ENCODE results near the gene SDK1.

DNA sequence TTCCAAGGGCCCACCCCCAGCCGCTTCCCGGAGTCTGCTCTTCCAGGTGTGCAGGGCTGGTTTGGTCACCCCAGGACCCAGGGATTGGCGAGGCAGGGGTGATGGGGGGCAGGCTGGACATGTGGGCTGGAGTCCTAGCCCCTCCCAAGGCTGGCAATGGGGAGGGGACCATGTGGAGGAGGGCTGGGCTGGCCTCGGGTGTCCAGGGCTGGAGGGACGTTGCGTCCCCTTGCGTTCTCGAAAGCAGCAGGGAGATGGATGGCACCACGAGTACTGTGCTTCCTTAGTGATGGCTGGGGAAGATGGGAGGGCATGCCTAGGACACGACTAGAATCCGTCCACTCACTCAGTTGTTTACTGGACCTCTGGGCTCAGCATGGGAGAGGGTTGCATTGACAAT, 848.6 kb downstream of the SDK1 start:
- TF ChIP-seq, protein P1, sequence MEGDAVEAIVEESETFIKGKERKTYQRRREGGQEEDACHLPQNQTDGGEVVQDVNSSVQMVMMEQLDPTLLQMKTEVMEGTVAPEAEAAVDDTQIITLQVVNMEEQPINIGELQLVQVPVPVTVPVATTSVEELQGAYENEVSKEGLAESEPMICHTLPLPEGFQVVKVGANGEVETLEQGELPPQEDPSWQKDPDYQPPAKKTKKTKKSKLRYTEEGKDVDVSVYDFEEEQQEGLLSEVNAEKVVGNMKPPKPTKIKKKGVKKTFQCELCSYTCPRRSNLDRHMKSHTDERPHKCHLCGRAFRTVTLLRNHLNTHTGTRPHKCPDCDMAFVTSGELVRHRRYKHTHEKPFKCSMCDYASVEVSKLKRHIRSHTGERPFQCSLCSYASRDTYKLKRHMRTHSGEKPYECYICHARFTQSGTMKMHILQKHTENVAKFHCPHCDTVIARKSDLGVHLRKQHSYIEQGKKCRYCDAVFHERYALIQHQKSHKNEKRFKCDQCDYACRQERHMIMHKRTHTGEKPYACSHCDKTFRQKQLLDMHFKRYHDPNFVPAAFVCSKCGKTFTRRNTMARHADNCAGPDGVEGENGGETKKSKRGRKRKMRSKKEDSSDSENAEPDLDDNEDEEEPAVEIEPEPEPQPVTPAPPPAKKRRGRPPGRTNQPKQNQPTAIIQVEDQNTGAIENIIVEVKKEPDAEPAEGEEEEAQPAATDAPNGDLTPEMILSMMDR (IDR thresholded peaks at IDR 0.05) = no peak
- TF ChIP-seq POLR2A (IDR thresholded peaks at IDR 0.05) = no peak

Measured in body of pancreas (tissue), 4 donors.